H1 (cell line): ENCODE data around the gene DSCAM.

Source experiments
- E2F6 ChIP-seq: IDR thresholded peaks from 2 replicates; pipeline ENCODE4 v1.6.1; 2012; ENCODE audit warnings: inconsistent platforms
- RXRA ChIP-seq: IDR thresholded peaks from 2 replicates; pipeline ENCODE4 v1.6.1; 2011; ENCODE audit warnings: low read depth, mild to moderate bottlenecking, low read length, moderate library complexity; ENCODE audit not compliant: insufficient read depth

GRCh38 chr21:40633048-40633447 lies 213.9 kb downstream of the DSCAM start:
- TF ChIP-seq E2F6 (no peak), RXRA (no peak)
